Aortic smooth muscle cell (primary cell): Measurements from ENCODE around the gene SLC6A4. TPM values are rescaled to one million over a fixed set of nuclear protein-coding genes. Genes with fewer than 3 reads are reported as not detected.

Experiments used
- total RNA-seq: library from RNA; depleted of rRNA; stranded (reverse); fragments of >200 nt; gene quantifications from 2 replicates; pipeline ENCODE4 v1.2.3, GENCODE V29; 2014

Gene SLC6A4
- 0.40 and 1.6 TPM in 2 replicates for total RNA-seq

GRCh38 chr17:30235386-30236296, at the start of gene SLC6A4:
Gene SLC6A4 (minus strand): TSS chr17:30235697. CDS start chr17:30221958, 13,739 bp downstream.

Other genes with a start within 250 kb of the SLC6A4 start
- gene NSRP1, start 118.9 kb downstream of the SLC6A4 start, total RNA-seq: 11.6 and 13.9 TPM in 2 replicates
- gene BLMH, start 56.2 kb upstream of the SLC6A4 start, total RNA-seq: 26.8 and 33.9 TPM in 2 replicates
- not detected in 2 replicates for gene TMIGD1, start 98.4 kb upstream of the SLC6A4 start, total RNA-seq
- 121 and 152 TPM in 2 replicates for gene CPD, start 143.2 kb upstream of the SLC6A4 start, total RNA-seq
- 24.4 and 31.6 TPM in 2 replicates for gene GOSR1, start 241.7 kb upstream of the SLC6A4 start, total RNA-seq